ENCODE results near the gene UGGT1. TPM values are rescaled to one million over a fixed set of nuclear protein-coding genes. Genes with fewer than 3 reads are reported as not detected.

Gene UGGT1
- total and polyA plus RNA-seq, 2 experiments from 2014 or later, result 11.5 to 65.0 TPM

DNA sequence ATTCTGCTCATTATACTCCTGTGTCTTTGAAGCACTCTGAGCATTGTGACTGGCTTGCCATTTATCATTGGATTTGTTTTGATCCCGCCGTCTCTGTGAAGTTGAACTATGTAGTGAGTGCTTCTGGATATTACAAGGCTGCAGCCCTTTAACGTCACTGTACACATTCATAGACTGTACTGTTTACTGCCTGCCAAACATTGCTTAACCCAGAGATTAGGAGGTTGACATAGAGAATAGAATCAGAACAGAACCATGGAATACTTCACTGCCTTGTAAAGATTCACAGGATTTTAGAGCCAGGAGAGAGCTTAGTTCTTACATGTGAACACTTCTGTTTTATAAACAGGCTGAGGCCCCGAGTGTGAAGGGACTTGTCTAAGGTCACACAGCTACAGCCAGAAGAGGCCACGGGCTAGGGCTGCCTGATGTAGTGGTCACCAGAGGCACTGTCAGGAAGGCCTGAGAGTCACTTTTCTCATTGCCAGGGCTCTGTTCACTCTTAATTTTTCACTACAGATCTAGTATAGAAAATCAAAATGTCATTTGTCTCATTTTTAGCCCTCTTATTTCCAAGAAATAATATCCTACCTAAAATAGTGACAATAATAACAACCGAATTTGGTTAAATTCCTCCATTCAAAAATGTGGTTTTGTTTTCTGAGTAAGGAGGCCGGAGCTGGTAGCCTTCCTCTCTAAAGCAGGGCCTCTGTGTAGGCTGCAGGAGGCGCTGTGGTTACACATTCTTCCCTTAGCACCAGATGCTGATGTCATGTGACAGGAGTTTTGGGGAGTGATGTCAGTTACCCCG is 87.9 kb downstream of the UGGT1 start:
- TF ChIP-seq, protein P1, sequence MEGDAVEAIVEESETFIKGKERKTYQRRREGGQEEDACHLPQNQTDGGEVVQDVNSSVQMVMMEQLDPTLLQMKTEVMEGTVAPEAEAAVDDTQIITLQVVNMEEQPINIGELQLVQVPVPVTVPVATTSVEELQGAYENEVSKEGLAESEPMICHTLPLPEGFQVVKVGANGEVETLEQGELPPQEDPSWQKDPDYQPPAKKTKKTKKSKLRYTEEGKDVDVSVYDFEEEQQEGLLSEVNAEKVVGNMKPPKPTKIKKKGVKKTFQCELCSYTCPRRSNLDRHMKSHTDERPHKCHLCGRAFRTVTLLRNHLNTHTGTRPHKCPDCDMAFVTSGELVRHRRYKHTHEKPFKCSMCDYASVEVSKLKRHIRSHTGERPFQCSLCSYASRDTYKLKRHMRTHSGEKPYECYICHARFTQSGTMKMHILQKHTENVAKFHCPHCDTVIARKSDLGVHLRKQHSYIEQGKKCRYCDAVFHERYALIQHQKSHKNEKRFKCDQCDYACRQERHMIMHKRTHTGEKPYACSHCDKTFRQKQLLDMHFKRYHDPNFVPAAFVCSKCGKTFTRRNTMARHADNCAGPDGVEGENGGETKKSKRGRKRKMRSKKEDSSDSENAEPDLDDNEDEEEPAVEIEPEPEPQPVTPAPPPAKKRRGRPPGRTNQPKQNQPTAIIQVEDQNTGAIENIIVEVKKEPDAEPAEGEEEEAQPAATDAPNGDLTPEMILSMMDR (conservative IDR thresholded peaks at IDR 0.05; ENCODE audit: low read depth in 2 of 2), result peak; percentile 93 to 94
- no peak for TF ChIP-seq EZH2phosphoT487 (IDR thresholded peaks at IDR 0.05; ENCODE audit: unreplicated experiment)
- TF ChIP-seq CREB1 (CRISPR knock-in tag; IDR thresholded peaks at IDR 0.05; ENCODE audit: low read depth), result peak; percentile 54
- Mint-ChIP-seq H3K27me3 (ENCODE audit: insufficient read depth, low read depth, poor library complexity) (no peaks in the 10 kb centered on the region), H3K9me3 (no peaks in the 10 kb centered on the region), H3K36me3 (ENCODE audit: low read depth) (peaks cover 74% of the 10 kb centered on the region), H3K4me3 (no peak overlapping the region), H3K4me1 (no peaks in the 10 kb centered on the region), H3K27ac (no peak overlapping the region)
- peak; percentile 83 for DNase-seq (ENCODE audit: low spot score)
- no peak overlapping the region for H2AFZ ChIP-seq
- no peak overlapping the region for H3K4me3 ChIP-seq
- peaks cover 14% of the 10 kb centered on the region for H4K20me1 ChIP-seq (replicated peaks; ENCODE audit: insufficient read depth)
- H3K9me2 ChIP-seq (ENCODE audit: insufficient read depth), result no peaks in the 10 kb centered on the region
- no peaks in the 10 kb centered on the region for H3K79me2 ChIP-seq (replicated peaks; ENCODE audit: insufficient read depth)
- no peaks in the 10 kb centered on the region for H3K27me3 ChIP-seq (ENCODE audit: insufficient read depth)
- H3F3A ChIP-seq (replicated peaks; ENCODE audit: low read depth), result no peaks in the 10 kb centered on the region
- no peak overlapping the region for H3K27ac ChIP-seq (ENCODE audit: low read depth)
- peaks cover 58% of the 10 kb centered on the region for H3K36me3 ChIP-seq (ENCODE audit: insufficient read depth)
- H3K4me1 ChIP-seq (ENCODE audit: insufficient read depth), result no peaks in the 10 kb centered on the region
- peak; percentile 90 for ATAC-seq
- no peak overlapping the region for H3K4me2 ChIP-seq

DNA sequence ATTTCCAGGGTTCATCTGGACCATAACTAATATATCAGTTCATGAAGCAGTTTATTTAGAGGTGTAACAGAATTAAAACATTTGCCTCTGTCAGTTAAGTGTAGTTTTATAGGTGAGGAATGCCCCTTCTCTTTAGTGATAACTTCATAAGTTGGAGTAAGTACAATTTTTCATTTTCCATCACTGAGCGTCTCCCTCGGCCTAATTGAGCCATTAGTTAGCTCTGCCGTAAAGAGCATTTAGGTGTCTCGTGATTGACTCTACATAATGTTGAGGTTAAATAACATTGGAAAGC is 88.4 kb downstream of the UGGT1 start:
- Histone ChIP-seq H3K27ac (ENCODE audit: low read depth) (no peak overlapping the region), H3K4me1 (ENCODE audit: insufficient read depth) (no peaks in the 10 kb centered on the region), H2AFZ (no peak overlapping the region), H4K20me1 (replicated peaks; ENCODE audit: insufficient read depth) (peaks cover 14% of the 10 kb centered on the region), H3K4me2 (no peak overlapping the region), H3K4me3 (no peak overlapping the region), H3K36me3 (ENCODE audit: insufficient read depth) (peaks cover 61% of the 10 kb centered on the region), H3K9me2 (ENCODE audit: insufficient read depth) (no peaks in the 10 kb centered on the region), H3K79me2 (replicated peaks; ENCODE audit: insufficient read depth) (no peaks in the 10 kb centered on the region), H3K27me3 (ENCODE audit: insufficient read depth) (no peaks in the 10 kb centered on the region), H3F3A (replicated peaks; ENCODE audit: low read depth) (no peaks in the 10 kb centered on the region)
- no peaks in the 10 kb centered on the region for H3K27me3 Mint-ChIP-seq (ENCODE audit: insufficient read depth, low read depth, poor library complexity)
- no peaks in the 10 kb centered on the region for H3K4me1 Mint-ChIP-seq
- peaks cover 72% of the 10 kb centered on the region for H3K36me3 Mint-ChIP-seq (ENCODE audit: low read depth)
- no peak overlapping the region for H3K27ac Mint-ChIP-seq
- H3K9me3 Mint-ChIP-seq, result no peaks in the 10 kb centered on the region
- no peak for DNase-seq (ENCODE audit: low spot score)
- no peak for ATAC-seq
- no peak overlapping the region for H3K4me3 Mint-ChIP-seq
- TF ChIP-seq JUNB (IDR thresholded peaks at IDR 0.05; ENCODE audit: unreplicated experiment) (no peak), POLR2AphosphoS5 (IDR thresholded peaks at IDR 0.05; ENCODE audit: low read depth) (no peak), CREB1 (CRISPR knock-in tag; IDR thresholded peaks at IDR 0.05; ENCODE audit: low read depth) (no peak), ZNF114 (CRISPR knock-in tag; IDR thresholded peaks at IDR 0.05) (no peak), NANOG (IDR thresholded peaks at IDR 0.05; ENCODE audit: borderline replicate concordance) (no peak), EZH2 (IDR thresholded peaks at IDR 0.05; ENCODE audit: low read depth, unreplicated experiment) (no peak), ZNF462 (CRISPR knock-in tag; IDR thresholded peaks at IDR 0.05) (no peak)
- TF ChIP-seq, protein P1 (conservative IDR thresholded peaks at IDR 0.05; ENCODE audit: low read depth in 2 of 2), result no peak
- TF ChIP-seq, protein P2, sequence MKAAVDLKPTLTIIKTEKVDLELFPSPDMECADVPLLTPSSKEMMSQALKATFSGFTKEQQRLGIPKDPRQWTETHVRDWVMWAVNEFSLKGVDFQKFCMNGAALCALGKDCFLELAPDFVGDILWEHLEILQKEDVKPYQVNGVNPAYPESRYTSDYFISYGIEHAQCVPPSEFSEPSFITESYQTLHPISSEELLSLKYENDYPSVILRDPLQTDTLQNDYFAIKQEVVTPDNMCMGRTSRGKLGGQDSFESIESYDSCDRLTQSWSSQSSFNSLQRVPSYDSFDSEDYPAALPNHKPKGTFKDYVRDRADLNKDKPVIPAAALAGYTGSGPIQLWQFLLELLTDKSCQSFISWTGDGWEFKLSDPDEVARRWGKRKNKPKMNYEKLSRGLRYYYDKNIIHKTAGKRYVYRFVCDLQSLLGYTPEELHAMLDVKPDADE (IDR thresholded peaks at IDR 0.05), result no peak
